GM12875 (cell line): ENCODE results near the gene SORCS1.

Experiments used
- H3K4me3 ChIP-seq: one replicate; pipeline ENCODE4 v1.5.1; 2011; ENCODE audit warnings: low read depth, low read length, control low read depth
- CTCF ChIP-seq: IDR thresholded peaks from 2 replicates; pipeline ENCODE4 v1.5.1; 2011; ENCODE audit warnings: low read depth, mild to moderate bottlenecking, control low read depth, inconsistent platforms, low read length, moderate library complexity, borderline replicate concordance; ENCODE audit not compliant: insufficient read depth

The SORCS1 gene

GRCh38 chr10:106637873-106638272 is 526.6 kb downstream of the SORCS1 start:
- TF ChIP-seq CTCF = no peak
- H3K4me3 ChIP-seq = no peak overlapping the region

GRCh38 chr10:106636766-106637491 is 527.6 kb downstream of the SORCS1 start:
- H3K4me3 ChIP-seq = no peak overlapping the region
- TF ChIP-seq CTCF = no peak

- H3K4me3 ChIP-seq = no peak overlapping the region
- TF ChIP-seq CTCF = no peak
Observed at GRCh38 chr10:106635947-106636346, 528.6 kb downstream of the SORCS1 start.

- no peak overlapping the region for H3K4me3 ChIP-seq
- no peak for TF ChIP-seq CTCF
Observed at GRCh38 chr10:106631016-106631702, 533.3 kb downstream of the SORCS1 start.

- H3K4me3 ChIP-seq = no peak overlapping the region
- no peak for TF ChIP-seq CTCF
Observed at GRCh38 chr10:106626371-106626770, 538.1 kb downstream of the SORCS1 start.

- no peak for TF ChIP-seq CTCF
Observed at GRCh38 chr10:106625751-106626150, 538.8 kb downstream of the SORCS1 start.

GRCh38 chr10:106619346-106619745 is 545.2 kb downstream of the SORCS1 start:
- TF ChIP-seq CTCF = no peak
- H3K4me3 ChIP-seq = no peak overlapping the region

More at GRCh38 chr10:106625751-106626150, 538.8 kb downstream of the SORCS1 start:
- H3K4me3 ChIP-seq = no peak overlapping the region
